HFFc6 (cell line): ENCODE results near the gene KRT79. TPM values are rescaled to one million over a fixed set of nuclear protein-coding genes. Genes with fewer than 3 reads are reported as not detected.

Source experiments
- DNase-seq: peaks from one replicate; pipeline ENCODE4 v3.0.0-alpha.2; 2018
- H3K27ac Mint-ChIP-seq: 2 replicates; pipeline ENCODE4 v1.8.0; 2020; ENCODE audit warnings: mild to moderate bottlenecking, mixed read lengths
- H3K27me3 Mint-ChIP-seq: 2 replicates; pipeline ENCODE4 v1.8.0; 2021; ENCODE audit warnings: mild to moderate bottlenecking, moderate library complexity, mixed read lengths; ENCODE audit not compliant: insufficient read depth
- H3K36me3 Mint-ChIP-seq: 2 replicates; pipeline ENCODE4 v1.8.0; 2021; ENCODE audit warnings: low read depth, mixed read lengths
- H3K4me1 Mint-ChIP-seq: 2 replicates; pipeline ENCODE4 v1.8.0; 2020; ENCODE audit warnings: low read depth, mixed read lengths
- H3K4me3 Mint-ChIP-seq: 2 replicates; pipeline ENCODE4 v1.8.0; 2020; ENCODE audit warnings: mild to moderate bottlenecking, moderate library complexity, mixed read lengths
- H3K9me3 Mint-ChIP-seq: 2 replicates; pipeline ENCODE4 v1.8.0; 2020; ENCODE audit warnings: mild to moderate bottlenecking, mixed read lengths
- CTCF ChIP-seq: fragments of 200-600 bp; sonication (generic); IDR thresholded peaks from 2 replicates; pipeline ENCODE4 v1.5.0; 2021; ENCODE audit warnings: antibody characterized with exemption, mild to moderate bottlenecking
- total RNA-seq, 6 experiments: library from RNA; stranded (reverse); fragmentation: NEBNext Ultra II Directional; extraction: Animal tissue kit (Norgen Biotek cat#: 25700); gene quantifications; 2 replicates in 1 of 6; 3 replicates in 5 of 6; pipeline ENCODE4 v1.2.3, GENCODE V29; 2021

The KRT79 gene
- total RNA-seq, 6 experiments from 2014 or later: not detected

GRCh38 chr12:52791271-52792184, 42.6 kb downstream of the KRT79 start:
- Mint-ChIP-seq H3K4me1 (peaks cover 16% of the 10 kb centered on the region), H3K36me3 (no peaks in the 10 kb centered on the region), H3K27me3 (peaks cover 41% of the 10 kb centered on the region), H3K9me3 (no peaks in the 10 kb centered on the region), H3K4me3 (no peak overlapping the region), H3K27ac (no peak overlapping the region)
- no peak for DNase-seq
- TF ChIP-seq CTCF: no peak

DNA sequence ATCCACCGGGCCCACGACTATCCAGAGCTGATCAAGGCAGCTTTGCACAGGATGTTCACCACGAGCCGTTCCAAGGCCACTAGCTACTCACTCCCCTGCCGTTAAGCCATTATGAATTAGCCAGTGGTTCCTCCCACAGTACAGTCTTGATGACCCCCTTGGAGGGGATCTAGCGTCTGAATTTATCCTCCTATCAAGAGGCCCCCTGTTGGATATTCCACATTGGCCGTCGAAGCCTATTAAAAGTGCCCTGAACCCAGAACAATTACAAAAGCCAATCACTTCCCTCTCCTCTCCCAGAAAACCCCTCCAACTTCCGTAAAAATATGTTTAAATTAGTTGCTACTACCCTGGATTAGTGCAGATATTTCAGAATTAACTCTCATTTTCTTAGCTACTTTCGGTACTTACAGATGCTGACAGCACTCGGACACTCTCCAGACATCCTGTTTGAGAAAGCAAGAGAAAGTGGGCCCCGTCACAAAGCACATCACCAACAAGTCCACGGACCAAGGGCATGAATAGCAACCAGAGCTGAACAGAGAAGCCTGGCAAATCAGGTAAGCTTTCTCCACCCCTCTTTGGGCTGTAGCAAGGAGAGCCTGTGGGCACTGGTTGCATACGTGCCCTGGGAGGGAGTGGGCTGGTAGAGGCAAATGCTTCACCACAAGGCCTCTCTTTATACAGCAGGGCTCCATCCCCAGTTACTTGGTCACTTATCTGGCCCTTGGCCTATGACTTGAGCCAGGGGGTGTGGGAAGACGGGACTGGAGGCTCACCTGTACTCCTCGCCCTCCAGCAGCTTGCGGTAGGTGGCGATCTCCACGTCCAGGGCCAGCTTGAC, 43.5 kb downstream of the KRT79 start:
- Mint-ChIP-seq H3K4me3 (no peak overlapping the region), H3K27me3 (peaks cover 41% of the 10 kb centered on the region), H3K9me3 (no peaks in the 10 kb centered on the region), H3K27ac (no peak overlapping the region), H3K4me1 (peaks cover 15% of the 10 kb centered on the region), H3K36me3 (no peaks in the 10 kb centered on the region; the same call in 1 of the 2 replicates)
- no peak for TF ChIP-seq CTCF
- no peak for DNase-seq

DNA sequence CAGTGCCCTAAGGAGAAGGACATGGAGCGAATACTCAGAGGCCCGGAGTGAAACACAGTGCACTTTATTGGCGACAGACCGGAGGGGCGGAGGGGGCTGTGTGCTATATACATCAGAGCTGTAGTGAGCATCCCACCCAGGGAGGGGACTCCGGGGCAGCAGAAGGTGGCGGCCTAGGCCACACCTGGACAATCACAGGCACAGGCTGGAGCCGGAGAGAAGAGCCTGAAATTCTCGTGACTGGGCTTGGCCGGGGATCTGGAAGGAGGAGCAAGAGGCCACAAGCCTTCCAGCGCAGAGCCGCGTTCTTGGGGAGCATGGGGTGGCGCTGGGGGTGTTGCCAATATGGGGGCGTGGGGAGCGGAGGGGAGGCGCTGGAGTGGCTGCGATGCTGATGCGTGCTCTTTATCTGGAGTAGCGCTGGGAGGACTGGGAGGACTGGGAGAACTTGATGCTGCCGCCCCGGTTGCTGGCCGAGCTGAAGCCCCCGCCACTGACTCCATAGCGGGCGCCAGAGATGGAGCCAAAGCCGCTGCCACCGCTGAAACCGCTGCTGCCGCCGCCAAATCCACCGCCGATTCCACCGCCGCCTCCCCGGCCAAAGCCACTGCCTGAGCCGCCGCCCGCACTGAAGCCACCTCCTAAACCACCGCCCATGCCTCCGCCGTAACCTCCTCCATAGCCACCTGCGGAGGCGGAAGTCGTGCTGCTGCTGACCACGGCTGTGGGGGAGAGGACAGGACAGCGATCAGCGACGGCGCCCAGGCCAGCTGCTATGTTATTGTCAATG, 44.3 kb downstream of the KRT79 start:
- Mint-ChIP-seq H3K4me3 (no peak overlapping the region), H3K36me3 (no peaks in the 10 kb centered on the region; the same call in 1 of the 2 replicates), H3K4me1 (peaks cover 11% of the 10 kb centered on the region), H3K9me3 (no peaks in the 10 kb centered on the region), H3K27me3 (peaks cover 45% of the 10 kb centered on the region), H3K27ac (no peak overlapping the region)
- no peak for TF ChIP-seq CTCF
- no peak for DNase-seq

- Mint-ChIP-seq H3K4me1 (peaks cover 3% of the 10 kb centered on the region), H3K27me3 (peaks cover 52% of the 10 kb centered on the region), H3K9me3 (no peaks in the 10 kb centered on the region), H3K4me3 (no peak overlapping the region), H3K27ac (no peak overlapping the region), H3K36me3 (no peaks in the 10 kb centered on the region; the same call in 1 of the 2 replicates)
- no peak for TF ChIP-seq CTCF
- no peak for DNase-seq
These were observed 45.1 kb downstream of the KRT79 start for GRCh38 chr12:52788876-52789636.
